Measurements from ENCODE around the gene LAMC3. TPM values are rescaled to one million over a fixed set of nuclear protein-coding genes. Genes with fewer than 3 reads are reported as not detected.

Gene LAMC3
- total RNA-seq, 2 experiments from 2014 or later, result 0.69 to 0.98 TPM

- CTCF ChIA-PET, result interaction anchor here (0.6 kb wide), 1 partner anchor 169 kb away, joined by 8 read pairs; no protein-coding TSS in a partner anchor
- intact Hi-C loops (cut with micrococcal nuclease), result no loop called here
- no peaks in the 10 kb centered on the region for H3K36me3 Mint-ChIP-seq (ENCODE audit: low read depth)
Observed at GRCh38 chr9:131051592-131052517, 42.9 kb downstream of the LAMC3 start.

GRCh38 chr9:131053896-131054295 lies 44.9 kb downstream of the LAMC3 start:
- no peak overlapping the region for H3K4me3 Mint-ChIP-seq
- no peaks in the 10 kb centered on the region for H3K27me3 Mint-ChIP-seq (ENCODE audit: low read depth)
- DNase-seq, result no peak
- no peaks in the 10 kb centered on the region for H3K9me3 Mint-ChIP-seq
- CTCF ChIA-PET, result interaction anchor here (0.7 to 0.9 kb wide), 3 partner anchors 15 to 505 kb away, joined by 3 to 5 read pairs (median 3); no protein-coding TSS in a partner anchor
- H3K36me3 Mint-ChIP-seq (ENCODE audit: low read depth), result no peaks in the 10 kb centered on the region
- no peaks in the 10 kb centered on the region for H3K4me1 Mint-ChIP-seq (ENCODE audit: low read depth)
- no peak overlapping the region for H3K27ac Mint-ChIP-seq
- intact Hi-C loops (cut with micrococcal nuclease), result no loop called here

More at GRCh38 chr9:131051592-131052517, 42.9 kb downstream of the LAMC3 start:
- no peak overlapping the region for H3K27ac Mint-ChIP-seq
- peaks cover 2% of the 10 kb centered on the region for H3K27me3 Mint-ChIP-seq (ENCODE audit: low read depth)
- no peak for DNase-seq
- no peaks in the 10 kb centered on the region for H3K4me1 Mint-ChIP-seq (ENCODE audit: low read depth)
- no peak overlapping the region for H3K4me3 Mint-ChIP-seq
- H3K9me3 Mint-ChIP-seq, result no peaks in the 10 kb centered on the region

GRCh38 chr9:131056781-131057506 lies 48.0 kb downstream of the LAMC3 start:
- intact Hi-C loops (cut with micrococcal nuclease), result no loop called here
- no peak for DNase-seq
- Mint-ChIP-seq H3K36me3 (ENCODE audit: low read depth) (no peaks in the 10 kb centered on the region), H3K27me3 (ENCODE audit: low read depth) (no peaks in the 10 kb centered on the region), H3K9me3 (no peaks in the 10 kb centered on the region), H3K27ac (no peak overlapping the region), H3K4me1 (ENCODE audit: low read depth) (no peaks in the 10 kb centered on the region), H3K4me3 (no peak overlapping the region)
- CTCF ChIA-PET, result interaction anchor here (0.6 to 3.3 kb wide), 12 partner anchors 8 to 293 kb away, joined by 3 to 29 read pairs (median 4); partner anchors contain the start of gene NUP214

- intact Hi-C loops (cut with micrococcal nuclease), result no loop called here
- H3K27ac Mint-ChIP-seq, result no peak overlapping the region
- CTCF ChIA-PET, result no interaction called here
Observed at GRCh38 chr9:131060900-131061630, 52.1 kb downstream of the LAMC3 start.

GRCh38 chr9:131062969-131063368 lies 54.0 kb downstream of the LAMC3 start:
- no peaks in the 10 kb centered on the region for H3K27me3 Mint-ChIP-seq (ENCODE audit: low read depth)
- H3K4me1 Mint-ChIP-seq (ENCODE audit: low read depth), result no peaks in the 10 kb centered on the region
- H3K4me3 Mint-ChIP-seq, result no peak overlapping the region
- DNase-seq, result no peak
- H3K36me3 Mint-ChIP-seq (ENCODE audit: low read depth), result no peaks in the 10 kb centered on the region
- CTCF ChIA-PET, result interaction anchor here (0.6 kb wide), 2 partner anchors 23 to 216 kb away, joined by 3 to 7 read pairs; no protein-coding TSS in a partner anchor
- no peaks in the 10 kb centered on the region for H3K9me3 Mint-ChIP-seq
- no peak overlapping the region for H3K27ac Mint-ChIP-seq
- intact Hi-C loops (cut with micrococcal nuclease), result no loop called here

More at GRCh38 chr9:131060900-131061630, 52.1 kb downstream of the LAMC3 start:
- DNase-seq, result no peak
- Mint-ChIP-seq H3K4me3 (no peak overlapping the region), H3K9me3 (no peaks in the 10 kb centered on the region), H3K36me3 (ENCODE audit: low read depth) (no peaks in the 10 kb centered on the region), H3K4me1 (ENCODE audit: low read depth) (no peaks in the 10 kb centered on the region), H3K27me3 (ENCODE audit: low read depth) (no peaks in the 10 kb centered on the region)

GRCh38 chr9:131065599-131065998 lies 56.6 kb downstream of the LAMC3 start:
- no peak overlapping the region for H3K27ac Mint-ChIP-seq
- no peak for DNase-seq
- no peaks in the 10 kb centered on the region for H3K4me1 Mint-ChIP-seq (ENCODE audit: low read depth)
- no peaks in the 10 kb centered on the region for H3K36me3 Mint-ChIP-seq (ENCODE audit: low read depth)
- CTCF ChIA-PET, result no interaction called here
- intact Hi-C loops (cut with micrococcal nuclease), result no loop called here
- no peak overlapping the region for H3K4me3 Mint-ChIP-seq
- no peaks in the 10 kb centered on the region for H3K9me3 Mint-ChIP-seq
- no peaks in the 10 kb centered on the region for H3K27me3 Mint-ChIP-seq (ENCODE audit: low read depth)

GRCh38 chr9:131067625-131068024 lies 58.7 kb downstream of the LAMC3 start:
- H3K36me3 Mint-ChIP-seq (ENCODE audit: low read depth), result no peaks in the 10 kb centered on the region
- H3K27ac Mint-ChIP-seq, result no peak overlapping the region
- H3K4me1 Mint-ChIP-seq (ENCODE audit: low read depth), result no peaks in the 10 kb centered on the region
- no peak for DNase-seq
- H3K9me3 Mint-ChIP-seq, result no peaks in the 10 kb centered on the region
- CTCF ChIA-PET, result no interaction called here
- no peaks in the 10 kb centered on the region for H3K27me3 Mint-ChIP-seq (ENCODE audit: low read depth)
- intact Hi-C loops (cut with micrococcal nuclease), result no loop called here
- no peak overlapping the region for H3K4me3 Mint-ChIP-seq

- CTCF ChIA-PET, result interaction anchor here (0.7 to 0.8 kb wide), 2 partner anchors 14 to 269 kb away, joined by 3 to 4 read pairs; no protein-coding TSS in a partner anchor
- H3K27ac Mint-ChIP-seq, result no peak overlapping the region
- H3K36me3 Mint-ChIP-seq (ENCODE audit: low read depth), result no peaks in the 10 kb centered on the region
- H3K27me3 Mint-ChIP-seq (ENCODE audit: low read depth), result no peaks in the 10 kb centered on the region
- H3K4me1 Mint-ChIP-seq (ENCODE audit: low read depth), result no peaks in the 10 kb centered on the region
- H3K4me3 Mint-ChIP-seq, result no peak overlapping the region
- intact Hi-C loops (cut with micrococcal nuclease), result no loop called here
- no peaks in the 10 kb centered on the region for H3K9me3 Mint-ChIP-seq
- DNase-seq, result no peak
Observed at GRCh38 chr9:131068076-131068816, 59.3 kb downstream of the LAMC3 start.

GRCh38 chr9:131069699-131070098 lies 60.7 kb downstream of the LAMC3 start:
- no peak overlapping the region for H3K27ac Mint-ChIP-seq
- H3K9me3 Mint-ChIP-seq, result no peaks in the 10 kb centered on the region
- no peak overlapping the region for H3K4me3 Mint-ChIP-seq
- intact Hi-C loops (cut with micrococcal nuclease), result no loop called here
- no peak for DNase-seq
- H3K4me1 Mint-ChIP-seq (ENCODE audit: low read depth), result no peaks in the 10 kb centered on the region
- H3K27me3 Mint-ChIP-seq (ENCODE audit: low read depth), result no peaks in the 10 kb centered on the region
- no peaks in the 10 kb centered on the region for H3K36me3 Mint-ChIP-seq (ENCODE audit: low read depth)
- CTCF ChIA-PET, result no interaction called here

- Mint-ChIP-seq H3K9me3 (no peaks in the 10 kb centered on the region), H3K27ac (no peak overlapping the region), H3K36me3 (ENCODE audit: low read depth) (no peaks in the 10 kb centered on the region), H3K4me1 (ENCODE audit: low read depth) (no peaks in the 10 kb centered on the region), H3K4me3 (no peak overlapping the region), H3K27me3 (ENCODE audit: low read depth) (no peaks in the 10 kb centered on the region)
- CTCF ChIA-PET, result interaction anchor here (1.4 kb wide), 1 partner anchor 15 kb away, joined by 4 read pairs; no protein-coding TSS in a partner anchor
- intact Hi-C loops (cut with micrococcal nuclease), result no loop called here
- no peak for DNase-seq
Observed at GRCh38 chr9:131072107-131072870, 63.3 kb downstream of the LAMC3 start.

- Mint-ChIP-seq H3K9me3 (no peaks in the 10 kb centered on the region), H3K4me3 (no peak overlapping the region), H3K27ac (no peak overlapping the region), H3K36me3 (ENCODE audit: low read depth) (no peaks in the 10 kb centered on the region), H3K27me3 (ENCODE audit: low read depth) (no peaks in the 10 kb centered on the region), H3K4me1 (ENCODE audit: low read depth) (no peaks in the 10 kb centered on the region)
- DNase-seq, result no peak
- CTCF ChIA-PET, result no interaction called here
- intact Hi-C loops (cut with micrococcal nuclease), result no loop called here
Observed at GRCh38 chr9:131072871-131073237, 63.9 kb downstream of the LAMC3 start.
